ENCODE data around the gene UBC.

UBC gene

GRCh38 chr12:124952801-124953200, 38.4 kb upstream of the UBC start:
- H3K79me2 ChIP-seq (ENCODE audit: insufficient read depth, low read length) = no peaks in the 10 kb centered on the region
- H3K9ac ChIP-seq (ENCODE audit: low read depth, low read length, poor library complexity, severe bottlenecking) = no peak overlapping the region
- H3K4me2 ChIP-seq (ENCODE audit: low read depth, low read length, poor library complexity, severe bottlenecking) = no peak overlapping the region
- no peak overlapping the region for H3K4me3 ChIP-seq (ENCODE audit: low read length, poor library complexity, severe bottlenecking)
- no peaks in the 10 kb centered on the region for H3K9me2 ChIP-seq (replicated peaks; ENCODE audit: low read depth, low read length)
- H3K27me3 ChIP-seq (ENCODE audit: insufficient read depth, low read length, poor library complexity, severe bottlenecking) = no peaks in the 10 kb centered on the region
- no peaks in the 10 kb centered on the region for H3K4me1 ChIP-seq (ENCODE audit: insufficient read depth, low read length, poor library complexity, severe bottlenecking)
- peaks cover 17% of the 10 kb centered on the region; the same call in 1 of the 2 replicates for H3K36me3 ChIP-seq (ENCODE audit: insufficient read depth, low read length)
- H3F3A ChIP-seq (ENCODE audit: low read depth) = no peaks in the 10 kb centered on the region
- no peaks in the 10 kb centered on the region for H4K20me1 ChIP-seq (ENCODE audit: insufficient read depth, low read length, poor library complexity, severe bottlenecking)
- no peak for TF ChIP-seq CTCF (conservative IDR thresholded peaks at IDR 0.05; ENCODE audit: low read length)
- no peak for TF ChIP-seq EZH2phosphoT487 (IDR thresholded peaks at IDR 0.05; ENCODE audit: borderline replicate concordance)
- H3K9me3 ChIP-seq (ENCODE audit: insufficient read depth, low read depth, low read length) = no peaks in the 10 kb centered on the region
- no peak overlapping the region for H2AFZ ChIP-seq (ENCODE audit: low read length)

GRCh38 chr12:124952295-124952694, 37.8 kb upstream of the UBC start:
- H3K27me3 ChIP-seq (ENCODE audit: insufficient read depth, low read length, poor library complexity, severe bottlenecking) = no peaks in the 10 kb centered on the region
- H3K9me3 ChIP-seq (ENCODE audit: insufficient read depth, low read depth, low read length) = no peaks in the 10 kb centered on the region
- H3F3A ChIP-seq (ENCODE audit: low read depth) = no peaks in the 10 kb centered on the region
- H3K36me3 ChIP-seq (ENCODE audit: insufficient read depth, low read length) = peaks cover 17% of the 10 kb centered on the region; the same call in 1 of the 2 replicates
- no peaks in the 10 kb centered on the region for H4K20me1 ChIP-seq (ENCODE audit: insufficient read depth, low read length, poor library complexity, severe bottlenecking)
- no peaks in the 10 kb centered on the region for H3K9me2 ChIP-seq (replicated peaks; ENCODE audit: low read depth, low read length)
- H3K9ac ChIP-seq (ENCODE audit: low read depth, low read length, poor library complexity, severe bottlenecking) = no peak overlapping the region
- TF ChIP-seq CTCF (conservative IDR thresholded peaks at IDR 0.05; ENCODE audit: low read length) (no peak), EZH2phosphoT487 (IDR thresholded peaks at IDR 0.05; ENCODE audit: borderline replicate concordance) (no peak)
- H3K4me2 ChIP-seq (ENCODE audit: low read depth, low read length, poor library complexity, severe bottlenecking) = no peak overlapping the region
- no peaks in the 10 kb centered on the region for H3K4me1 ChIP-seq (ENCODE audit: insufficient read depth, low read length, poor library complexity, severe bottlenecking)
- no peak overlapping the region for H2AFZ ChIP-seq (ENCODE audit: low read length)
- no peaks in the 10 kb centered on the region for H3K79me2 ChIP-seq (ENCODE audit: insufficient read depth, low read length)
- H3K4me3 ChIP-seq (ENCODE audit: low read length, poor library complexity, severe bottlenecking) = no peak overlapping the region

- no peaks in the 10 kb centered on the region for H4K20me1 ChIP-seq (ENCODE audit: insufficient read depth, low read length, poor library complexity, severe bottlenecking)
- no peak overlapping the region for H3K4me3 ChIP-seq (ENCODE audit: low read length, poor library complexity, severe bottlenecking)
- peaks cover 7% of the 10 kb centered on the region; the same call in 1 of the 2 replicates for H3K36me3 ChIP-seq (ENCODE audit: insufficient read depth, low read length)
- H2AFZ ChIP-seq (ENCODE audit: low read length) = no peak overlapping the region
- TF ChIP-seq EZH2phosphoT487 (IDR thresholded peaks at IDR 0.05; ENCODE audit: borderline replicate concordance) = no peak
- no peak for TF ChIP-seq CTCF (conservative IDR thresholded peaks at IDR 0.05; ENCODE audit: low read length)
- no peaks in the 10 kb centered on the region for H3K4me1 ChIP-seq (ENCODE audit: insufficient read depth, low read length, poor library complexity, severe bottlenecking)
- no peaks in the 10 kb centered on the region for H3F3A ChIP-seq (ENCODE audit: low read depth)
- H3K79me2 ChIP-seq (ENCODE audit: insufficient read depth, low read length) = no peaks in the 10 kb centered on the region
- no peak overlapping the region for H3K4me2 ChIP-seq (ENCODE audit: low read depth, low read length, poor library complexity, severe bottlenecking)
- H3K9me3 ChIP-seq (ENCODE audit: insufficient read depth, low read depth, low read length) = no peaks in the 10 kb centered on the region
- H3K27me3 ChIP-seq (ENCODE audit: insufficient read depth, low read length, poor library complexity, severe bottlenecking) = no peaks in the 10 kb centered on the region
- no peaks in the 10 kb centered on the region for H3K9me2 ChIP-seq (replicated peaks; ENCODE audit: low read depth, low read length)
- no peak overlapping the region for H3K9ac ChIP-seq (ENCODE audit: low read depth, low read length, poor library complexity, severe bottlenecking)
Measured at GRCh38 chr12:124949779-124950728, 35.6 kb upstream of the UBC start.

Data from Loucy (cell line).